ENCODE results near the gene CHORDC1. TPM values are rescaled to one million over a fixed set of nuclear protein-coding genes. Genes with fewer than 3 reads are reported as not detected.

Gene CHORDC1
- total RNA-seq, 1 experiment from 2014 or later = 95.6 TPM

Other genes starting within 250 kb of the CHORDC1 start
- gene TRIM49C, start 191.9 kb downstream of the CHORDC1 start, total RNA-seq (2021; ENCODE audit: unreplicated experiment) = not detected
- gene UBTFL1, start 137.1 kb downstream of the CHORDC1 start, total RNA-seq (2021; ENCODE audit: unreplicated experiment) = not detected
- not detected for gene NAALAD2, start 88.4 kb downstream of the CHORDC1 start, total RNA-seq (2021; ENCODE audit: unreplicated experiment)

Measured in HCT116 (cell line).